GM12801 (cell line): ENCODE measurements around the gene CPNE1.

Experiments
- TF ChIP-seq, protein P1 (sequence below): IDR thresholded peaks from one replicate; pipeline ENCODE4 v1.5.1; 2011; ENCODE audit warnings: control low read depth; ENCODE audit not compliant: insufficient read length; ENCODE audit errors: extremely low read depth

Gene CPNE1

DNA sequence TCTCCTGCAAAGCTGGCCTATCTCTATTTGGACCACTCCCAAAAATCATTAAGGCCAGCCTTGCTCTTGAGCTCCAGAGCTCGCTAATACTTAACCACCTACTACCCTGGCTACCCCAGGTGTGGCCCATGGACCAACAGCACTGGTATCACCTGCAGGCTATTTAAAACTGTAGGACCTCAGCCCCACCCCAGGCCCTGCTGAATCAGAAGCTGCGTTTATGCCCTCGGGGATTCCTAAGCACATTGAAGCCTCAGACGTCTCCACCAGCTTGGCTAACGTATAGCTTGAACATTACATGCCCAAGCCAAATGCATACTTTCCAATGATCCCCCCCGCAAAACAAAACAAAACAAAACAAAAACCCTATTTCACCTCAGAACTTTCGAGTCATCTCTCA, 68.8 kb downstream of the CPNE1 start:
- TF ChIP-seq, protein P1, sequence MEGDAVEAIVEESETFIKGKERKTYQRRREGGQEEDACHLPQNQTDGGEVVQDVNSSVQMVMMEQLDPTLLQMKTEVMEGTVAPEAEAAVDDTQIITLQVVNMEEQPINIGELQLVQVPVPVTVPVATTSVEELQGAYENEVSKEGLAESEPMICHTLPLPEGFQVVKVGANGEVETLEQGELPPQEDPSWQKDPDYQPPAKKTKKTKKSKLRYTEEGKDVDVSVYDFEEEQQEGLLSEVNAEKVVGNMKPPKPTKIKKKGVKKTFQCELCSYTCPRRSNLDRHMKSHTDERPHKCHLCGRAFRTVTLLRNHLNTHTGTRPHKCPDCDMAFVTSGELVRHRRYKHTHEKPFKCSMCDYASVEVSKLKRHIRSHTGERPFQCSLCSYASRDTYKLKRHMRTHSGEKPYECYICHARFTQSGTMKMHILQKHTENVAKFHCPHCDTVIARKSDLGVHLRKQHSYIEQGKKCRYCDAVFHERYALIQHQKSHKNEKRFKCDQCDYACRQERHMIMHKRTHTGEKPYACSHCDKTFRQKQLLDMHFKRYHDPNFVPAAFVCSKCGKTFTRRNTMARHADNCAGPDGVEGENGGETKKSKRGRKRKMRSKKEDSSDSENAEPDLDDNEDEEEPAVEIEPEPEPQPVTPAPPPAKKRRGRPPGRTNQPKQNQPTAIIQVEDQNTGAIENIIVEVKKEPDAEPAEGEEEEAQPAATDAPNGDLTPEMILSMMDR = no peak

DNA sequence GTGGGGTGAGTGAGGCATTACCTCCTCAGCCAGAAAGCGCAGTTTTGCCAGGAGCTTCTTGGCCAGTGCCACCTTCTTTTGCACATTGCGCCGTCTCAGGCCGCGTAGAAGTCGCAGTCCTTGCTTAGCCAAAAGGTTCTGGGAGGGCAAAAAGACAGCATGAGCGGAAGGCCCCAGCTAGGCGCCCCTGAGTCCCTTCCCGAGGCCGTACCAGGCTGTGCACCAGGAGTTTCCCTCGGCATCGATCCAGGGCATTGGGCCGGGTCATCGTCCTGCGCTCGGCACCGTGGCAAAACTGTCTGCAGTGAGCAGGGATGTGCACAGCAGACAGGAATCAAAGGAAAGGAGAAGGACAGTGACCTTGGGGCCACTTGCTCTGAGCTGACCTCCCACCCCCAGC, 69.2 kb downstream of the CPNE1 start:
- TF ChIP-seq, protein P1 = no peak

DNA sequence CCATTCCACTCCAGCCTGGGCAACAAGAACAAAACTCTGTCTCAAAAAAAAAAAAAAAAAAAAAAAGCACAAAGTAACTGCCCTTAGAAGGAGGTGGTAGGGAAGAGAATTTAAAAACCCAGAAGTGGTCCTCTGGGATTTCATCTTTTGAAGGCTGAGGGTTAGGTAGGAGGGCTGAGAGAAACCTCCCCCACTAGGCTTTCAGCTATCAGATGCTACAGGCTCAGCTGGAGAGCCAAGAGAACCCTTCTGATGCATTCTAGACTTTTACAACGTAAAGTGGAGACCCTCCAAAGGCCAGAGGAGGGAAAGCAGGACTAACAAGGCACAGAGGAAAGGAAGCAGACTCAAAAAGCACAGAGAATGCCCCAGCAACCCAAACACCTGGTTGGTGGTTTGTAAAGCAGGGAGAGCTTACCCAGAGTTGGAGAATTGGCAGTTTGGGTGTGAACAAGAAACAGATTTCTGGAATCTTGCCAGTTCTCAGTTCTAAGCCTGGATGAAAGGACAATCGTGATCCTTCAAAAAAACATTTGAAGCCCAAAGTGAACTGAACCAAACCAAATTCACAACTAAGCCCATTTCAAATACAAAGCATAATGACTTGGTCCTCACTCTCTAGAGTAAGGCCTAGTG, 72.2 kb downstream of the CPNE1 start:
- TF ChIP-seq, protein P1 = no peak

DNA sequence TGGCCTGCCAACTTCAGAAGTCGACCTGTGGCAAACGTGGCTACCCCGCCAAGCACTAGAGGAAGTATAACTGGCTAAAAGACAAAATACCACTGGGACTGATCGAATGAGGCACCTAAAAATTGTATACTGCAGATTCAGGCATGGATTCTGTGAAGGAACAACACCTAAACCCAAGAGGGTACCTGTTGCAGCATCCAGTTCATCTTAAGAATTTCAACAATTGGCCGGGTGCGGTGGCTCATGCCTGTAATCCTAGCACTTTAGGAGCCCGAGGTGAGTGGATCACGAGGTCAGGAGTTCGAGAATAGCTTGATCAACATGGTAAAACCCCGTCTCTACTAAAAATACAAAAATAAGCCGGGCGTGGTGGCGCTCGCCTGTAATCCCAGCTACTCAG, 76.3 kb downstream of the CPNE1 start:
- TF ChIP-seq, protein P1 = no peak

DNA sequence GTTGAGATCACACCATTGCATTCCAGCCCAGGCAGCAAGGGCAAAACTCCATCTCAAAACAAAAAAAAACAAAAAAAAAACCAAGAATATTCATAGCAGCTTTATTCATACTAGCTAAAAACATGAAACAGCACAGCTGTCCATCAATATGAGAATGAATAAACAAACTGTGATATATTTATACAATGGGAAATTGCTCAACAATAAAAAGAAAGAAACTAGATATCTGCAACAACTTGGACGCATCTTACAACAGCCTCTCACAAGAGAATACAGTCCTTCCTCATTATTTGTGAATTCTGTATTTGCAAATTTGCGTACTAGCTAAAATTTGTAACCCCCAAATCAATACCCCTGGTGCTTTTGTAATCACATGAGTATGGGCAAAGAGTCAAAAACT, 77.3 kb downstream of the CPNE1 start:
- TF ChIP-seq, protein P1 = no peak

DNA sequence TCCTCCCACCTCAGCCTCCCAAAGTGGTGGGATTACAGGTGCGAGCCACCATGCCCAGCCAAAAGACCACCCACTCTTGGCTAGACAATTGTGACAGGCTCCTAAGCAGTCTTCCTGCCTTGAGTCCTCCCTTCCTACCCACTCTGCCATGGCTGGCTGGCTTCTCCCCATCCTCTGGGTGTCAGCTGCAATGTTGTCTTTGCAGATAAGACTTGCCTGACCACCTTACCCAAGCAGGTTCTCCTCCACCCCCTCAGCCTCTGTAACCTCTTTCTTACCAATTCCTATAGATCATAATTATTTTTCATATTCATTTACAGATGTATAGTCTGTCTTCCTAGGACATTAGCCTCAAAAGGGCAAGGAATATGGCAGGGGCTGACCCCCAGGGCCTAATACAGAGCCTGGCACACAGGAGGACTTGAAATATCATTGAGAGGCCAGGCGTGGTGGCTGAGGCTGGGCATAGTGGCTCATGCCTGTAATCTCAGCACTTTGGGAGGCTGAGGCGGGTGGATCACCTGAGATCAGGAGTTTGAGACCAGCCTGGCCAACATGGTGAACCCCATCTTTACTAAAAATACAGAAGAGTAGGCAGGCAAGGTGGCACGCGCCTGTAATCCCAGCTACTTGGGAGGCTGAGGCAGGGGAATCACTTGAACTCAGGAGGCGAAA, 77.8 kb downstream of the CPNE1 start:
- TF ChIP-seq, protein P1 = no peak

DNA sequence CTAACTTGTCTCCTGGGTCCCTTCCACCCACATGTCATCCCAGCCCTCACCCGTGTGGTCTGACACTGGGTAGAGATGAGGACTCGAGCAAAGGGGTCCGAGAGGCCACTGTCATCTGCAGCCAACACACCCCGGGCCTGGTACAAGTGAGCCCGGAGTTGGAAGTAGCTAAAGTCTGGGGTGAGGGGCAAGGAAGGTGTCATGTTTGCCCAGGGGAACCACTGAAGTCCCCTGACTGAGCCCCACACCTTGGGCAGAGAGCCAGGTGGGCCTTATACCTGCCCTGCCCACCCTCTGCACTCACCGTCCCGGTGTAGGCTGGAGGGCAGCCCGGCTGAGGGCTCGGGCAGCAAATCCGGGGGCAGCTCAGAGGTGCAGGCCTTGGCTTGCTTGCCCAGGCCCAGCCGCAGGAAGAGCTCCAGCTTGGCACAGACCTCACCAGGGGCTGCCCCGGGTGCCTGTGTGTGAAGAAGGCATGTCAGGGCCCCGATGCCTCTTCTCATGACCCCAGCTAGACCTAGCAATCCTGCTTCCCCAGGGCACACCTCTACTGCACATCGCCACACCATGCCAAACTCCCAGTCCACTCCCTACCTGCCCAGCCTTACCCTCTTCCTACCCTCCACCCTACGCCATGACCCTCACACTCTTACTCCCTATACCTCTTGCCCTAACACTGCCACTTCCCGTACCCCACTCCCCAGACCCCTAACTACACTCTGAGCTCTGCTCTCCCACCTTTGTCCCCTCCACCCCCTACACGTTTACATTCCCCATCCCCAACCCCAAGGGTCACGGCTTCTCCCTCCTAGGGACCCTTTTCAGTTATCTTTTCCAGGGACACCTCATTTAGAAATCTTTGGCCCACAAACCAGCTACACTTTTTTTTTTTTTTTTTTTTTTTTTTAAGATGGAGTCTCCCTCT, 80.8 kb downstream of the CPNE1 start:
- TF ChIP-seq, protein P1 = no peak
